G401 (cell line): ENCODE measurements around the gene IFT43. TPM values are rescaled to one million over a fixed set of nuclear protein-coding genes. Genes with fewer than 3 reads are reported as not detected.

Source experiments
- DNase-seq: peaks from one replicate; pipeline ENCODE4 v3.0.0-alpha.2; 2015; ENCODE audit warnings: low spot score
- in situ Hi-C: cut with HindIII; loops from 2 replicates; pipeline ENCODE4 v1.10.0; 2016; ENCODE audit warnings: low sequenced_read_pairs, mixed read lengths
- total RNA-seq: library from RNA; depleted of rRNA; stranded (reverse); fragments of >200 nt; shearing (Covaris generic); gene quantifications from 2 replicates; pipeline ENCODE4 v1.2.3, GENCODE V29; 2014; rRNA removed

The IFT43 gene
- 38.9 and 43.7 TPM in 2 replicates for total RNA-seq

- in situ Hi-C loops, result loop anchor here (25.0 kb wide), 1 partner anchor 274 kb away; no protein-coding TSS in a partner anchor
- DNase-seq, result peak; percentile 94
Measured at GRCh38 chr14:75985618-75986438, at the start of gene IFT43. IFT43 (plus strand) TSS chr14:75985763; CDS start chr14:75985787, 24 bp downstream.

- in situ Hi-C loops, result no loop called here
- no peak for DNase-seq
Measured at GRCh38 chr14:75939200-75939599, 46.4 kb upstream of the IFT43 start.

GRCh38 chr14:75941030-75941429 lies 44.5 kb upstream of the IFT43 start:
- in situ Hi-C loops, result no loop called here
- DNase-seq, result no peak

- in situ Hi-C loops, result no loop called here
- no peak for DNase-seq
Measured at GRCh38 chr14:75944607-75945241, 40.8 kb upstream of the IFT43 start.

GRCh38 chr14:75946785-75947184 lies 38.8 kb upstream of the IFT43 start:
- in situ Hi-C loops, result no loop called here

GRCh38 chr14:75952489-75952888 lies 33.1 kb upstream of the IFT43 start:
- no peak for DNase-seq
- in situ Hi-C loops, result no loop called here

More at GRCh38 chr14:75946785-75947184, 38.8 kb upstream of the IFT43 start:
- DNase-seq, result no peak

GRCh38 chr14:75959031-75959430 lies 26.5 kb upstream of the IFT43 start:
- in situ Hi-C loops, result no loop called here
- no peak for DNase-seq

GRCh38 chr14:75960231-75960630 lies 25.3 kb upstream of the IFT43 start:
- in situ Hi-C loops, result no loop called here
- no peak for DNase-seq

- in situ Hi-C loops, result no loop called here
- DNase-seq, result no peak
Measured at GRCh38 chr14:75961662-75962061, 23.9 kb upstream of the IFT43 start.

GRCh38 chr14:75967866-75968265 lies 17.7 kb upstream of the IFT43 start:
- DNase-seq, result no peak
- in situ Hi-C loops, result no loop called here

- no peak for DNase-seq
- in situ Hi-C loops, result no loop called here
Measured at GRCh38 chr14:75968456-75968855, 17.1 kb upstream of the IFT43 start.

GRCh38 chr14:75969126-75969525 lies 16.4 kb upstream of the IFT43 start:
- DNase-seq, result peak; percentile 74
- in situ Hi-C loops, result no loop called here

GRCh38 chr14:75969891-75970290 lies 15.7 kb upstream of the IFT43 start:
- DNase-seq, result no peak
- in situ Hi-C loops, result no loop called here

- DNase-seq, result no peak
- in situ Hi-C loops, result no loop called here
Measured at GRCh38 chr14:75970989-75971388, 14.6 kb upstream of the IFT43 start.

- DNase-seq, result peak; percentile 89
- in situ Hi-C loops, result no loop called here
Measured at GRCh38 chr14:75971509-75971908, 14.1 kb upstream of the IFT43 start.

- in situ Hi-C loops, result no loop called here
- DNase-seq, result peak; percentile 62
Measured at GRCh38 chr14:75972801-75973421, 12.7 kb upstream of the IFT43 start.

- in situ Hi-C loops, result loop anchor here (25.0 kb wide), 1 partner anchor 265 kb away; no protein-coding TSS in a partner anchor
- DNase-seq, result no peak
Measured at GRCh38 chr14:75976826-75977581, 8.6 kb upstream of the IFT43 start.

GRCh38 chr14:75977582-75977943 lies 8.0 kb upstream of the IFT43 start:
- in situ Hi-C loops, result loop anchor here (25.0 kb wide), 1 partner anchor 265 kb away; no protein-coding TSS in a partner anchor
- no peak for DNase-seq

GRCh38 chr14:75978249-75978731 lies 7.3 kb upstream of the IFT43 start:
- in situ Hi-C loops, result loop anchor here (25.0 kb wide), 1 partner anchor 266 kb away; no protein-coding TSS in a partner anchor
- no peak for DNase-seq
